Activated CD8-positive, alpha-beta memory T cell treated with anti-CD3 and anti-CD28 coated beads, Interleukin-2, amount 10 ng/mL, durations not matched to agents 7 days and 5 days (primary cell): ENCODE results near the gene KLHL11. TPM values are rescaled to one million over a fixed set of nuclear protein-coding genes. Genes with fewer than 3 reads are reported as not detected.
"Not testable (repeated sequence)": the region's sequence is repeated elsewhere in the genome, so short reads cannot be mapped to it uniquely, and the experiment has no call there.

Experiments used
- ATAC-seq: fragments of 150-1000 bp; cut with Tn5 transposase; one replicate; pipeline ENCODE4 v1.10.0; 2021; ENCODE audit warnings: moderate library complexity
- CTCF ChIA-PET: fragments of 350-600 bp; sonication (Branson Sonifier 250); formaldehyde crosslinking; loops from one replicate; lab custom pipeline; 2021; ENCODE audit warnings: antibody characterized with exemption; lab: Charles Lee
- DNase-seq: peaks from one replicate; pipeline ENCODE4 v3.0.0-alpha.2; 2020
- H3K27ac Mint-ChIP-seq: one replicate; pipeline ENCODE4 v1.8.0; 2021; ENCODE audit warnings: mild to moderate bottlenecking, mixed read lengths
- H3K27me3 Mint-ChIP-seq: one replicate; pipeline ENCODE4 v1.8.0; 2021; ENCODE audit warnings: mixed read lengths
- H3K36me3 Mint-ChIP-seq: one replicate; pipeline ENCODE4 v1.8.0; 2021; ENCODE audit warnings: mild to moderate bottlenecking, mixed read lengths
- H3K4me1 Mint-ChIP-seq: one replicate; pipeline ENCODE4 v1.8.0; 2021; ENCODE audit warnings: mixed read lengths
- H3K4me3 Mint-ChIP-seq: one replicate; pipeline ENCODE4 v1.8.0; 2021; ENCODE audit warnings: mild to moderate bottlenecking, moderate library complexity, mixed read lengths
- H3K9me3 Mint-ChIP-seq: one replicate; pipeline ENCODE4 v1.8.0; 2022; ENCODE audit warnings: low read depth, mixed read lengths
- total RNA-seq, 2 experiments: library from RNA; stranded (reverse); gene quantifications; one replicate each; pipeline ENCODE4 v1.2.3, GENCODE V29; 2021

KLHL11 gene
- total RNA-seq, 2 experiments from 2014 or later, result 14.4 to 16.4 TPM

- Mint-ChIP-seq H3K27ac (no peak overlapping the region), H3K36me3 (peaks cover 8% of the 10 kb centered on the region), H3K9me3 (no peaks in the 10 kb centered on the region), H3K27me3 (no peaks in the 10 kb centered on the region), H3K4me1 (peaks cover 7% of the 10 kb centered on the region), H3K4me3 (no peak overlapping the region)
- DNase-seq, result no peak
- ATAC-seq, result no peak
- CTCF ChIA-PET, result interaction anchor here (1.1 to 1.2 kb wide), 2 partner anchors 13 to 16 kb away, joined by 4 read pairs; partner anchors contain the start of gene KLHL11
Measured at GRCh38 chr17:41848788-41849187, 16.4 kb downstream of the KLHL11 start.

- Mint-ChIP-seq H3K9me3 (no peaks in the 10 kb centered on the region), H3K4me3 (no peak overlapping the region), H3K27ac (no peak overlapping the region), H3K27me3 (no peaks in the 10 kb centered on the region), H3K4me1 (no peaks in the 10 kb centered on the region), H3K36me3 (peaks cover 2% of the 10 kb centered on the region)
- no peak for DNase-seq
- CTCF ChIA-PET, result no interaction called here
- ATAC-seq, result no peak
Measured at GRCh38 chr17:41844971-41845370, 20.3 kb downstream of the KLHL11 start.

DNA sequence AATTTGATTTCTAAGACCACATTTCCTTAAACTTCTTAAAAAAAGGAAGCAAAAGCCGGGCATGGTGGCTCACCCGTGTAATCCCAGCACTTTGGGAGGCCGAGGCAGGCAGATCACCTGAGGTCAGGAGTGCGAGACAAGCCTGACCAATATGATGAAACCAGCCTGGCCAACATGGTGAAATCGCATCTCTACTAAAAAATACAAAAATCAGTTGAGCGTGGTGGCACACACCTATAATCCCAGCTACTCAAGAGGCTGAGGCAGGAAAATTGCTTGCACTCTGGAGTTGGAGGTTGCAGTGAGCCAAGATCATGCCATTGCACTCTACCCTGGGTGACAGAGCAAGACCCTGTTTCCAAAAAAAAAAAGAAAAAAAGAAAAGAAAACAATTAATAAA lies 24.4 kb downstream of the KLHL11 start:
- H3K4me1 Mint-ChIP-seq, H3K36me3 Mint-ChIP-seq, H3K9me3 Mint-ChIP-seq, H3K4me3 Mint-ChIP-seq, H3K27ac Mint-ChIP-seq, ATAC-seq, H3K27me3 Mint-ChIP-seq, DNase-seq: not testable (repeated sequence)
- CTCF ChIA-PET, result interaction anchor here (1.6 kb wide), 1 partner anchor 13 kb away, joined by 3 read pairs; no protein-coding TSS in a partner anchor

DNA sequence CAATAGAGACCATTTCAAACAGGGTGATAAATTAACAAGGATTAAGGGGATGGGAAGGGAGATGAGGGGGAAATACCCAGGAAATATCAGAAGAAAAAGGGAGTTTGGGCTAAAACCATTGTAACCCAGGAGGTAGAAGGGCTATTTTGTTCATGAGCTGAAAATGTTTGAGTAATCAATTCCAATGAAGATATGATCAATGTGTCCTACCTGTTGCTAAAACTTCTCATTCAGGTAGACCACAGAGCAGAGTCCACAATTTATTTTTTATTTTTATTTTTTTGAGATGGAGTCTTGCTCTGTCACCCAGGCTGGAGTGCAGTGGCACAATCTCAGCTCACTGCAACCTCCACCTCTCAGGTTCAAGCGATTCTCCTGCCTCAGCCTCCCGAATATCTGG lies 25.8 kb downstream of the KLHL11 start:
- H3K4me3 Mint-ChIP-seq, H3K36me3 Mint-ChIP-seq, DNase-seq, H3K9me3 Mint-ChIP-seq, H3K27me3 Mint-ChIP-seq, ATAC-seq, H3K27ac Mint-ChIP-seq: not testable (repeated sequence)
- CTCF ChIA-PET, result interaction anchor here (1.1 kb wide), 1 partner anchor 17 kb away, joined by 3 read pairs; no protein-coding TSS in a partner anchor
- H3K4me1 Mint-ChIP-seq, result peaks cover 15% of the 10 kb centered on the region

GRCh38 chr17:41837761-41838538 lies 27.3 kb downstream of the KLHL11 start, which contains the start of gene KLHL10:
Gene KLHL10, plus strand, starts transcription at chr17:41837825. Its CDS starts 108 bp downstream, at chr17:41837933.
- ATAC-seq, result no peak
- peak within 1 kb of the TSS; percentile 77 for H3K4me3 Mint-ChIP-seq
- no peak within 1 kb of the TSS for H3K27ac Mint-ChIP-seq
- CTCF ChIA-PET, result interaction anchor here (0.9 to 1.7 kb wide), 4 partner anchors 27 to 189 kb away, joined by 3 to 4 read pairs (median 4); partner anchors contain the start of gene P3H4
- H3K27me3 Mint-ChIP-seq, result peaks cover 5% of the 10 kb centered on the region
- H3K9me3 Mint-ChIP-seq, result no peaks in the 10 kb centered on the region
- DNase-seq, result no peak
- H3K4me1 Mint-ChIP-seq, result peaks cover 15% of the 10 kb centered on the region
- H3K36me3 Mint-ChIP-seq, result no peaks in the 10 kb centered on the region

- Mint-ChIP-seq H3K27me3 (peaks cover 5% of the 10 kb centered on the region), H3K36me3 (peaks cover 5% of the 10 kb centered on the region), H3K4me3 (peak overlapping the region; percentile 77), H3K4me1 (peaks cover 15% of the 10 kb centered on the region), H3K9me3 (no peaks in the 10 kb centered on the region), H3K27ac (peak overlapping the region; percentile 64)
- CTCF ChIA-PET, result interaction anchor here (0.9 kb wide), 1 partner anchor 93 kb away, joined by 3 read pairs; the partner anchor contains the start of gene ODAD4
- no peak for DNase-seq
- ATAC-seq, result no peak
Measured at GRCh38 chr17:41836550-41837196, 28.6 kb downstream of the KLHL11 start.

DNA sequence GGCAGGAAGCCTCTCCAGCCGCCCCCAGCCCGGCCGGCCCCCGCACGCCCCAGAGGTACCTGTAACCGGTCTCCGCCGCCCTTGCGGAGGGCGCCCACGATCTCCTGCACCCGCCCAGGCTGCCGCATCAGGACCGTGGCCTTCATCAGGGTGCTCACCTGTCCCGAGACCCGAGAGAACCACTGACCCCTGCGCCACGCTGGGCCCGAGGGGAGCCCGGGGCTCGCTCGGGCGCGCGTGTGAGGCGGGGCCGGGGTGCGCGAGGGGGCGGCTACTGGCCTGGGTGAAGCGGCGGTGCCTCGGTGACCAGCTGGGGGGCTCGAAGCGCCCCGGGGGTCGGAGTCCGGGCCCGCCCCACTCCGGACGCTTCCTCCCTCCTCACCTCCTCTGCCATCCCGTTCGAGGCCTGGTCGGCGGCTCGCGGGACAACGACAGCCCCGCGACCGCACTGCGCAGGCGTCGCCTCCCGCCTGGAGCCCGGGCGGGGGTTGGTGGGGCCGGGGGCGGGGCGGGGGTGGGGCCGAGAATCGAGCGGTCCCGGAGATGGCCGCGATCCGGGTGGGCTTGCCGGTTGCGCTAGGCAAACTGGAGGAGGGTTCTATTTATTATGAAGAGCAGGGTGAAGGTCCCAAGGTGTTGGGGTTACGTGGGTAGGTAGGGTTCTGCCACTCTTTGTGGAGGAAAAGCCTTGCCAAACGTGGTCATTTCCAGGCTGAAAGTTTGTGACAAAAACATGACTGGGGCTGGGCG lies 29.2 kb downstream of the KLHL11 start, which contains the start of gene NT5C3B:
NT5C3B (minus strand) TSS at position 433 of the 750 bp plus-strand sequence; CDS start at position 394, 39 bp downstream.
- peak; percentile 67 for DNase-seq
- CTCF ChIA-PET, result interaction anchor here (0.9 to 1.5 kb wide), 2 partner anchors 29 to 94 kb away, joined by 3 to 5 read pairs; partner anchors contain the start of genes KLHL11 and ODAD4
- peak; percentile 91 for ATAC-seq
- Mint-ChIP-seq H3K27me3 (peaks cover 5% of the 10 kb centered on the region), H3K4me1 (peaks cover 15% of the 10 kb centered on the region), H3K9me3 (no peaks in the 10 kb centered on the region), H3K27ac (peak within 1 kb of the TSS; percentile 64), H3K36me3 (peaks cover 9% of the 10 kb centered on the region), H3K4me3 (peak within 1 kb of the TSS; percentile 77)

- ATAC-seq, result no peak
- peaks cover 14% of the 10 kb centered on the region for H3K36me3 Mint-ChIP-seq
- no peak for DNase-seq
- no peak overlapping the region for H3K27ac Mint-ChIP-seq
- CTCF ChIA-PET, result interaction anchor here (0.8 to 1.5 kb wide), 5 partner anchors 23 to 139 kb away, joined by 3 to 5 read pairs (median 4); partner anchors contain the start of genes KLHL11 and P3H4
- H3K4me3 Mint-ChIP-seq, result peak overlapping the region; percentile 77
- peaks cover 15% of the 10 kb centered on the region for H3K4me1 Mint-ChIP-seq
- H3K9me3 Mint-ChIP-seq, result no peaks in the 10 kb centered on the region
- H3K27me3 Mint-ChIP-seq, result peaks cover 5% of the 10 kb centered on the region
Measured at GRCh38 chr17:41835214-41835799, 29.9 kb downstream of the KLHL11 start.

DNA sequence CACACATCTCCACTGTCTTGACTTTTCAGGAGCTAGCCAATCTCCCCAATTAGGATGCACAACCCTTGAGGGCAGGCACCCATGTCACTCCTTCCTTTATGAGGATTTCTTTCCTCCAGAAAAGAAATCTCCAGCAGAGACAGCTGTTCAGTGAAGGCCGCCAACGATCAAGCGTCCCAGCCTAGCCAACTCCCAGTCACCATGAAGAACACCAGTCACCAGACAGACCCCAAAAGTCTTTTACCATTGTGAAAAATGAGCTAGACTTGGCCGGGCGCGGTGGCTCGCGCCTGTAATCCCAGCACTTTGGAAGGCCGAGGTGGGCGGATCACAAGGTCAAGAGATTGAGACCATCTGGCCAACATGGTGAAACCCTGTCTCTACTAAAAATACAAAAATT lies 35.3 kb downstream of the KLHL11 start:
- H3K27me3 Mint-ChIP-seq, H3K27ac Mint-ChIP-seq, H3K4me1 Mint-ChIP-seq, DNase-seq, ATAC-seq, H3K9me3 Mint-ChIP-seq, H3K4me3 Mint-ChIP-seq: not testable (repeated sequence)
- CTCF ChIA-PET, result interaction anchor here (0.8 to 0.9 kb wide), 2 partner anchors 19 to 29 kb away, joined by 3 read pairs; partner anchors contain the start of gene P3H4
- peaks cover 16% of the 10 kb centered on the region for H3K36me3 Mint-ChIP-seq

DNA sequence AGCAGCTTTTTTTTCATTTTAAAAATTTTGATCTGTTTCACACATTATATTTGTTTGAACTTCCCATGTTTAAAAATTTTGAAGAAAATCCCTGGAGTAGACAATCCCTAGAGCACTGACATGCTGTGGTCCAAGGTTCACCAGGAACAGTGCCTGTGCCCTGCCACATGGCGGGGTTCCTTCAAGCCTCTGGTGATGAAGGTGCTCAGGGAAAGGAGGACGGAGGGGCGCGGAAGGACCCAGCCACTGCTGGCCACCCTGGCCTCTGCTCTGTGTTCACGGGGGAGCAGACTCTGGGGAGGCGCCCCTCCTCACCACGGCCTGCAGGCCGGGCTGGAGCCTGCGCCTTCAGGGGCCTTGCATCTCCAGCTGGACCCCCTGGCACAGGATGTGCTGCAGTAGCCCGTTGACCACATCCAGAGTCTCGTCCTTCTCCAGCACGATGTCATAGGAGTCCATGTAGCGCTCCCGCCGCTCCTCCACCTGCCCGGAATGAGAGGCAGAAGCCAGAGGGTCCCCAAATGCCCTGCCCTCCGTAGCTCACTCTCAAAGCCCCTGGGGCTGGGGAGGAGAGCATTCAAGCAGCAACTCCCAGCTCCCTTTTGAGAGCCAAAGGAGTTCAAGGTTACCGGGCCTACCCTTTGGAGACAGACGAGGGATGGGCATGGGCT lies 39.9 kb downstream of the KLHL11 start:
- Mint-ChIP-seq H3K4me1 (no peaks in the 10 kb centered on the region), H3K4me3 (no peak overlapping the region), H3K27ac (no peak overlapping the region), H3K27me3 (no peaks in the 10 kb centered on the region), H3K9me3 (no peaks in the 10 kb centered on the region), H3K36me3 (peaks cover 2% of the 10 kb centered on the region)
- CTCF ChIA-PET, result interaction anchor here (0.6 kb wide), 1 partner anchor 69 kb away, joined by 3 read pairs; no protein-coding TSS in a partner anchor
- no peak for ATAC-seq
- no peak for DNase-seq

DNA sequence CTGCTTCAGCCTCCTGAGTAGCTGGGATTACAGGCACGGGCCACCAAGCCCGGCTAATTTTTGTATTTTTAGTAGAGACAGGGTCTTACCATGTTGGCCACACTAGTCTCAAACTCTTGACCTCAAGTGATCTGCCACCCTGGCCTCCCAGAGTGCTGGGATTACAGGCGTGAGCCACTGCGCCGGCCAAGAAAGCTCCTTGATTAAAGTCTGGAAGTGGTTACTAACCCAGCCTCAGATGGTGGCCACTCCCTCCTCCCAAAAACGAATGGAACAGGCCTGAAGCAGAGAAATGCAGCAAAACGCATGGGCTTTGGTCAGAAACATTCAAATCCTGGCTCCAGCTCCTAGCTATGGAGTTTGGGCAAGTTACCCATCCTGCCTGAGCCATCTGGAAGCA lies 41.1 kb downstream of the KLHL11 start:
- DNase-seq (no peak), ATAC-seq (no peak)
- Mint-ChIP-seq H3K4me1 (no peaks in the 10 kb centered on the region), H3K36me3 (no peaks in the 10 kb centered on the region), H3K27me3 (no peaks in the 10 kb centered on the region), H3K9me3 (no peaks in the 10 kb centered on the region), H3K27ac (no peak overlapping the region), H3K4me3 (no peak overlapping the region)
- CTCF ChIA-PET, result no interaction called here

DNA sequence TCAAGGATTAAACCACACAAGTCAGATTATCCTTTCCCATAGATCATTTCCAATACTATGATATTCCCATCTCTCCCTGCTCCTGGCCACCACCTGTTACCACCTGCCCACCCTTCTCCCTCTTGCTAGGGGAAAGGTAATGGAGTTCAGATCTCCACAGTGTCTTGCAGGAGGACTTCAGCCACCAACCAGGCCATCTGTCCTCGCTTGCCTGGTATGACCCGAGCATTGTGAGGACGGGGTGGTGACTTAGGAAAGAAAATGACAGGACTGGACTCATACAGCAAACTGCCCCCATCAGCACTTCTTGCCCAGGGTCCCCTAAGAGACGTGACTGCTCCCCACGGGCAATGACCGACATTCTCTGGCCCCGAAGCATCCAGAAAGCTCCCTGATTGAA lies 41.6 kb downstream of the KLHL11 start:
- no peaks in the 10 kb centered on the region for H3K9me3 Mint-ChIP-seq
- H3K27me3 Mint-ChIP-seq, result no peaks in the 10 kb centered on the region
- ATAC-seq (no peak), DNase-seq (no peak)
- H3K27ac Mint-ChIP-seq, result no peak overlapping the region
- H3K4me1 Mint-ChIP-seq, result no peaks in the 10 kb centered on the region
- CTCF ChIA-PET, result no interaction called here
- H3K4me3 Mint-ChIP-seq, result no peak overlapping the region
- no peaks in the 10 kb centered on the region for H3K36me3 Mint-ChIP-seq
